RWPE1 (cell line): ENCODE data around the gene HSPB6.

Experiments used
- CTCF ChIA-PET: fragments of 350-600 bp; sonication (Branson Sonifier 250); formaldehyde crosslinking; extraction: SDS; loops from one replicate; lab custom pipeline; 2021; lab: Yijun Ruan, JAX
- POLR2A ChIA-PET: fragments of 400-600 bp; formaldehyde crosslinking; extraction: SDS; loops from one replicate; lab custom pipeline; 2020; ENCODE audit warnings: antibody characterized with exemption; ENCODE audit not compliant: low non-redundant PET; lab: Yijun Ruan, JAX
- DNase-seq: peaks from one replicate; pipeline ENCODE4 v3.0.0; 2012; ENCODE audit warnings: low spot score
- H3K27ac ChIP-seq: fragments of 450-650 bp; 2 replicates; pipeline ENCODE4 v1.5.1; 2017
- TF ChIP-seq, protein P1 (sequence below): fragments of 450-650 bp; conservative IDR thresholded peaks from 2 replicates; pipeline ENCODE4 v1.5.1; 2017; ENCODE audit warnings: low read depth, mild to moderate bottlenecking

Gene HSPB6

GRCh38 chr19:35738021-35738886 lies 18.6 kb downstream of the HSPB6 start:
- CTCF ChIA-PET, result no interaction called here
- POLR2A ChIA-PET, result no interaction called here
- TF ChIP-seq, protein P1, sequence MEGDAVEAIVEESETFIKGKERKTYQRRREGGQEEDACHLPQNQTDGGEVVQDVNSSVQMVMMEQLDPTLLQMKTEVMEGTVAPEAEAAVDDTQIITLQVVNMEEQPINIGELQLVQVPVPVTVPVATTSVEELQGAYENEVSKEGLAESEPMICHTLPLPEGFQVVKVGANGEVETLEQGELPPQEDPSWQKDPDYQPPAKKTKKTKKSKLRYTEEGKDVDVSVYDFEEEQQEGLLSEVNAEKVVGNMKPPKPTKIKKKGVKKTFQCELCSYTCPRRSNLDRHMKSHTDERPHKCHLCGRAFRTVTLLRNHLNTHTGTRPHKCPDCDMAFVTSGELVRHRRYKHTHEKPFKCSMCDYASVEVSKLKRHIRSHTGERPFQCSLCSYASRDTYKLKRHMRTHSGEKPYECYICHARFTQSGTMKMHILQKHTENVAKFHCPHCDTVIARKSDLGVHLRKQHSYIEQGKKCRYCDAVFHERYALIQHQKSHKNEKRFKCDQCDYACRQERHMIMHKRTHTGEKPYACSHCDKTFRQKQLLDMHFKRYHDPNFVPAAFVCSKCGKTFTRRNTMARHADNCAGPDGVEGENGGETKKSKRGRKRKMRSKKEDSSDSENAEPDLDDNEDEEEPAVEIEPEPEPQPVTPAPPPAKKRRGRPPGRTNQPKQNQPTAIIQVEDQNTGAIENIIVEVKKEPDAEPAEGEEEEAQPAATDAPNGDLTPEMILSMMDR, result no peak
- H3K27ac ChIP-seq, result peak overlapping the region; percentile 87
- DNase-seq, result no peak

GRCh38 chr19:35736913-35737886 lies 19.6 kb downstream of the HSPB6 start:
- no peak for DNase-seq
- POLR2A ChIA-PET, result interaction anchor here (0.7 kb wide), 2 partner anchors 11 to 36 kb away, joined by 3 to 4 read pairs; partner anchors contain the start of gene LIN37
- TF ChIP-seq, protein P1, result 0 out of 2 replicates have a peak, but pooled peaks have one; percentile 13
- peak overlapping the region; percentile 87 for H3K27ac ChIP-seq
- CTCF ChIA-PET, result interaction anchor here (0.8 kb wide), 1 partner anchor 44 kb away, joined by 3 read pairs; no protein-coding TSS in a partner anchor

- no peak for DNase-seq
- TF ChIP-seq, protein P1, result no peak
- H3K27ac ChIP-seq, result peak overlapping the region; percentile 32
- ChIA-PET POLR2A (no interaction called here), CTCF (interaction anchor here (0.6 kb wide), 1 partner anchor 13 kb away, joined by 3 read pairs; the partner anchor contains the start of gene LIN37)
Measured at GRCh38 chr19:35734889-35735288, 21.9 kb downstream of the HSPB6 start.

GRCh38 chr19:35734273-35734672 lies 22.6 kb downstream of the HSPB6 start:
- CTCF ChIA-PET, result interaction anchor here (0.6 to 0.7 kb wide), 2 partner anchors 18 to 139 kb away, joined by 4 to 6 read pairs; no protein-coding TSS in a partner anchor
- DNase-seq, result no peak
- H3K27ac ChIP-seq, result peak overlapping the region; percentile 32
- POLR2A ChIA-PET, result no interaction called here
- TF ChIP-seq, protein P1, result no peak

- no peak for DNase-seq
- H3K27ac ChIP-seq, result peak overlapping the region; percentile 32
- TF ChIP-seq, protein P1, result no peak
- POLR2A ChIA-PET, result no interaction called here
- CTCF ChIA-PET, result no interaction called here
Measured at GRCh38 chr19:35733180-35734125, 23.4 kb downstream of the HSPB6 start.
